ENCODE results near the gene OR4C11.

GRCh38 chr11:55648027-55648426, 40.6 kb upstream of the OR4C11 start, which contains the start of gene OR4S2:
- TF ChIP-seq CTCF (IDR thresholded peaks at IDR 0.05) (no peak), POLR2A (IDR thresholded peaks at IDR 0.05) (no peak)
